Measurements from ENCODE around the gene NTPCR. TPM values are rescaled to one million over a fixed set of nuclear protein-coding genes. Genes with fewer than 3 reads are reported as not detected.

The NTPCR gene
- total RNA-seq, 1 experiment from 2014 or later, result 49.1 TPM

GRCh38 chr1:233004451-233004850, 54.0 kb downstream of the NTPCR start:
- H3K4me3 Mint-ChIP-seq (ENCODE audit: unreplicated experiment), result no peak overlapping the region
- Histone ChIP-seq H3K36me3 (ENCODE audit: control insufficient read depth, insufficient read depth, low read length) (no peaks in the 10 kb centered on the region), H3K27me3 (replicated peaks; ENCODE audit: control insufficient read depth, insufficient read depth, low read length) (no peaks in the 10 kb centered on the region), H3K4me1 (no peaks in the 10 kb centered on the region), H3K9me3 (no peaks in the 10 kb centered on the region), H3K4me3 (ENCODE audit: low read depth, low read length) (no peak overlapping the region)
- H3K36me3 Mint-ChIP-seq (ENCODE audit: insufficient read depth, unreplicated experiment), result no peaks in the 10 kb centered on the region
- no peaks in the 10 kb centered on the region for H3K27me3 Mint-ChIP-seq (ENCODE audit: insufficient read depth, unreplicated experiment)
- BruUV-seq (replicated peaks), result no TSS peak
- H3K4me1 Mint-ChIP-seq (ENCODE audit: low read depth, unreplicated experiment), result no peaks in the 10 kb centered on the region
- DNase-seq, result no peak
- H3K9me3 Mint-ChIP-seq (ENCODE audit: unreplicated experiment), result peaks cover 9% of the 10 kb centered on the region
- intact Hi-C loops (cut with micrococcal nuclease; ENCODE audit: unreplicated experiment), result no loop called here
- no peak for TF ChIP-seq CTCF (IDR thresholded peaks at IDR 0.05; ENCODE audit: insufficient read depth in 1 of 2, low read depth in 1 of 2, low read length in 1 of 2, severe bottlenecking in 1 of 2, unreplicated experiment in 1 of 2)
- POLR2A ChIA-PET, result no interaction called here
- no peak overlapping the region for H3K27ac Mint-ChIP-seq (ENCODE audit: unreplicated experiment)
- CTCF ChIA-PET, result no interaction called here

- CTCF ChIA-PET, result no interaction called here
- no peak overlapping the region for H3K4me3 ChIP-seq (ENCODE audit: low read depth, low read length)
- no peaks in the 10 kb centered on the region for H3K27me3 ChIP-seq (replicated peaks; ENCODE audit: control insufficient read depth, insufficient read depth, low read length)
- POLR2A ChIA-PET, result no interaction called here
- BruUV-seq (replicated peaks), result no TSS peak
- intact Hi-C loops (cut with micrococcal nuclease; ENCODE audit: unreplicated experiment), result no loop called here
- DNase-seq, result no peak
- no peaks in the 10 kb centered on the region for H3K36me3 ChIP-seq (ENCODE audit: control insufficient read depth, insufficient read depth, low read length)
- Mint-ChIP-seq H3K27me3 (ENCODE audit: insufficient read depth, unreplicated experiment) (no peaks in the 10 kb centered on the region), H3K9me3 (ENCODE audit: unreplicated experiment) (peaks cover 9% of the 10 kb centered on the region), H3K4me3 (ENCODE audit: unreplicated experiment) (no peak overlapping the region), H3K4me1 (ENCODE audit: low read depth, unreplicated experiment) (no peaks in the 10 kb centered on the region), H3K36me3 (ENCODE audit: insufficient read depth, unreplicated experiment) (no peaks in the 10 kb centered on the region), H3K27ac (ENCODE audit: unreplicated experiment) (no peak overlapping the region)
- TF ChIP-seq CTCF (IDR thresholded peaks at IDR 0.05; ENCODE audit: insufficient read depth in 1 of 2, low read depth in 1 of 2, low read length in 1 of 2, severe bottlenecking in 1 of 2, unreplicated experiment in 1 of 2), result no peak
- H3K9me3 ChIP-seq, result no peaks in the 10 kb centered on the region
- H3K4me1 ChIP-seq, result no peaks in the 10 kb centered on the region
These were observed 54.7 kb downstream of the NTPCR start for GRCh38 chr1:233005156-233005555.

GRCh38 chr1:233005703-233006102, 55.3 kb downstream of the NTPCR start:
- H3K27me3 ChIP-seq (replicated peaks; ENCODE audit: control insufficient read depth, insufficient read depth, low read length), result no peaks in the 10 kb centered on the region
- ChIA-PET CTCF (no interaction called here), POLR2A (no interaction called here)
- no peaks in the 10 kb centered on the region for H3K4me1 ChIP-seq
- DNase-seq, result no peak
- TF ChIP-seq CTCF (IDR thresholded peaks at IDR 0.05; ENCODE audit: insufficient read depth in 1 of 2, low read depth in 1 of 2, low read length in 1 of 2, severe bottlenecking in 1 of 2, unreplicated experiment in 1 of 2), result no peak
- no TSS peak for BruUV-seq (replicated peaks)
- no peak overlapping the region for H3K27ac Mint-ChIP-seq (ENCODE audit: unreplicated experiment)
- no peaks in the 10 kb centered on the region for H3K27me3 Mint-ChIP-seq (ENCODE audit: insufficient read depth, unreplicated experiment)
- no peak overlapping the region for H3K4me3 Mint-ChIP-seq (ENCODE audit: unreplicated experiment)
- H3K4me3 ChIP-seq (ENCODE audit: low read depth, low read length), result no peak overlapping the region
- no peaks in the 10 kb centered on the region for H3K36me3 ChIP-seq (ENCODE audit: control insufficient read depth, insufficient read depth, low read length)
- no peaks in the 10 kb centered on the region for H3K4me1 Mint-ChIP-seq (ENCODE audit: low read depth, unreplicated experiment)
- H3K9me3 ChIP-seq, result no peaks in the 10 kb centered on the region
- H3K9me3 Mint-ChIP-seq (ENCODE audit: unreplicated experiment), result peaks cover 9% of the 10 kb centered on the region
- no peaks in the 10 kb centered on the region for H3K36me3 Mint-ChIP-seq (ENCODE audit: insufficient read depth, unreplicated experiment)
- intact Hi-C loops (cut with micrococcal nuclease; ENCODE audit: unreplicated experiment), result no loop called here
